Activated T-cell treated with anti-CD3 and anti-CD28 coated beads, Interleukin-2, amount 50 U/mL, for 4 hours (primary cell): Measurements from ENCODE around the gene ALOXE3. TPM values are rescaled to one million over a fixed set of nuclear protein-coding genes. Genes with fewer than 3 reads are reported as not detected.

Experiments
- ATAC-seq, 2 donors: fragments of 200-7000 bp; cut with Tn5 transposase; one replicate each; pipeline ENCODE4 v1.10.0; 2021
- DNase-seq: peaks from one replicate; pipeline ENCODE4 v3.0.0-alpha.2; 2020
- H3K27me3 Mint-ChIP-seq: one replicate; pipeline ENCODE4 v1.8.0; 2021; ENCODE audit warnings: low read depth, mixed read lengths
- H3K36me3 Mint-ChIP-seq: one replicate; pipeline ENCODE4 v1.8.0; 2022; ENCODE audit warnings: mixed read lengths; ENCODE audit not compliant: insufficient read depth
- H3K4me1 Mint-ChIP-seq: one replicate; pipeline ENCODE4 v1.8.0; 2021; ENCODE audit warnings: low read depth, mixed read lengths
- H3K4me3 Mint-ChIP-seq: one replicate; pipeline ENCODE4 v1.8.0; 2021; ENCODE audit warnings: mild to moderate bottlenecking, moderate library complexity, mixed read lengths
- H3K9me3 Mint-ChIP-seq: one replicate; pipeline ENCODE4 v1.8.0; 2021; ENCODE audit warnings: mixed read lengths
- total RNA-seq, 3 donors: library from RNA; stranded (reverse); gene quantifications; one replicate each; pipeline ENCODE4 v1.2.1, GENCODE V29; 2021

Gene ALOXE3
- not detected for total RNA-seq

DNA sequence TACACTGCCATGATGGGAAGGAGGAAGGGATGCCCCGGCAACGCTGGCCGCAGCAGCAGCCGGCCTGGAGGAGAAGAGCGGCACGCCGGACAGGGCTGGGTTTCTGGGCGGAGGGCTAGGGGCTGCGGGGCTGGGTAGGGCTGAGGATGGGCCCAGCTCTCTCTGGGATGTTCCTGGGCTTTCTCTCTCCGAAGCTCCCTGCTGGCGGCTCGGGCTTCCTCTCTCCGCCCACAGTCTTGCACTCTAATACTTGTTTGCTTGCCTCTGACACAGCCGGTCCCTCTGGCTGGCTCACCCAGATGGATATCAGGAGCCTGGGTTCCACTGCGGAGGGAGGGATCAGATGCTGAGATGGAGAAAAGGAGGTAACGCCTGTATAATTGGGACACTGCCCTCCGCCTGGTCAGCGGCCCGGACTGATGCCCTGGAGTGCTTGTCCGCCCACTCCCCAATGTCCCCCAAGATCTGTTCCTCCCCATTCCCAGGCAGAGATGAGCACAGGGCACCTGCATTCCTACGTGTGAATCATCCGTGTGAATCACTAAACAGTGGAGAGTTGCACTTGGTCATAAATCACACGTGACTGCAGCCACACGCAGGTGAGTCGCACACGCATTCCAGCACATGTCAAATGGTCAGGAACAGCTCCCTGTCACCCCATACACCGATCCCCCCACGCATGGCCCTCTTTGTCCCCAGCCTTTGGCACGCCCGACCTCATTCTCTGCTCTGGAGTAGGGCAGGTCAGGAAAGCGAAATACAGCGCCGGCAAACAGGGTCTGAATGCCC is at the start of gene ALOXE3:
Gene ALOXE3, minus strand, starts transcription at position 535 of the 789 bp plus-strand sequence. Its CDS starts 524 bp downstream, at position 11.
- H3K9me3 Mint-ChIP-seq, result no peaks in the 10 kb centered on the region
- DNase-seq (peak; percentile 25), ATAC-seq (peak; percentile 4 to 10)
- H3K4me1 Mint-ChIP-seq, result peaks cover 44% of the 10 kb centered on the region
- H3K36me3 Mint-ChIP-seq, result no peaks in the 10 kb centered on the region
- peaks cover 51% of the 10 kb centered on the region for H3K27me3 Mint-ChIP-seq
- peak within 1 kb of the TSS; percentile 92 for H3K4me3 Mint-ChIP-seq

DNA sequence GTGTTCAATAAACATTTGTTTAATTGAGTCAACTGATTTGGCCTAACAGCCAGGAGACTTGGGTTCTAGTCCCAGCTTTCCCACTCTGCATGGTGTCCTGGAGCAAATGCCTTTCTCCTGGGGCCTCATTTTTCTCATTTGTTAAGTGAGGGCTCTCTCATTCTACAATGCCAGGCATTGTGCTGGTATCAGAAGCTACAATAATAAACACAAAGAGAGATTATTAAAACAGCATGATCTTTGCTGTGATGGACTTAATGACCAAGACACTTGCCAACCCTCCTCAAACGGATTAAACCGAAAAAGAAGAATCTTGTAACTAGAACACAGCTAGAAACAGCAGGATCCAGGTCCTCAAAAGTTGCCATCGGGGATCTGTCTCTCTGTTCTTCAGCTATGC is 49.2 kb upstream of the ALOXE3 start:
- Mint-ChIP-seq H3K4me3 (no peak overlapping the region), H3K36me3 (no peaks in the 10 kb centered on the region), H3K9me3 (no peaks in the 10 kb centered on the region), H3K4me1 (peaks cover 26% of the 10 kb centered on the region), H3K27me3 (no peaks in the 10 kb centered on the region)
- DNase-seq (no peak), ATAC-seq (no peak)

DNA sequence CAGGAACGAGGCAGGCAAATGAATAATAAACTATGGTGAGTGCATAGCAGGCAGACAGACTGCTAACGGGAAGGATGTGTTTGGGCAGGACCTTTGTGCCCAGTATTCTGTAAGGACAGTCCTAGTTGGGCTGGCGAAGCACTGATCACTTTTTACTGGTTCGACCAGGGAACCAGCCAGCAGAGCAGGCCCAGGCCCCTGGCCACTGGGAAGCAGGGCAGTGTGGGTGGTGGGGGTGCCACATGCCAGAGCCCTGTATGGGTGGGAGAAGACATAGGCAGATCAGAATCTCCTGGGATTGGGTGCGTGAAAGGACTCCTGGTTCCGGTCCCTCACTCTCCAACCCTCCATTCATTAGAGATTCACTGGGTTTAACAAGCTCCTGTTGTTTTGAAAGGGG is 48.4 kb upstream of the ALOXE3 start:
- no peak for DNase-seq
- no peak for ATAC-seq
- peaks cover 1% of the 10 kb centered on the region for H3K36me3 Mint-ChIP-seq
- H3K4me3 Mint-ChIP-seq, result no peak overlapping the region
- no peaks in the 10 kb centered on the region for H3K9me3 Mint-ChIP-seq
- no peaks in the 10 kb centered on the region for H3K27me3 Mint-ChIP-seq
- peaks cover 27% of the 10 kb centered on the region for H3K4me1 Mint-ChIP-seq

DNA sequence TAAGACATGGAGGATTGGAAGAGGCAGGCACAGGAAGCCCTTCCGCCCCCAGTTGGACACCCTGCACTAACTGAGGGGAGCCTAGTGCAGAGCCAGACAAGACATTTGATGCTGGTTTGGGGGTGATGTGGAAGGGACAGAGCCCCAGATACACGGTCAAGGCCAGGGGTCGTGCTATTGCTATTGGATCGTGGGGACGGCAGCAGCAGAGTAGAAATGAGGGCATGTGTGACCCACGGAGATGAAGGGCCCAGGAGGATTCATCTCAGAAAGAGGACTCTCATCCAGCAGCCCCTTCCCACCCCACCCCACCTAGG is 46.5 kb upstream of the ALOXE3 start:
- Mint-ChIP-seq H3K36me3 (peaks cover 16% of the 10 kb centered on the region), H3K4me1 (peaks cover 42% of the 10 kb centered on the region), H3K4me3 (peak overlapping the region; percentile 83), H3K9me3 (no peaks in the 10 kb centered on the region), H3K27me3 (no peaks in the 10 kb centered on the region)
- ATAC-seq, result no peak
- no peak for DNase-seq

DNA sequence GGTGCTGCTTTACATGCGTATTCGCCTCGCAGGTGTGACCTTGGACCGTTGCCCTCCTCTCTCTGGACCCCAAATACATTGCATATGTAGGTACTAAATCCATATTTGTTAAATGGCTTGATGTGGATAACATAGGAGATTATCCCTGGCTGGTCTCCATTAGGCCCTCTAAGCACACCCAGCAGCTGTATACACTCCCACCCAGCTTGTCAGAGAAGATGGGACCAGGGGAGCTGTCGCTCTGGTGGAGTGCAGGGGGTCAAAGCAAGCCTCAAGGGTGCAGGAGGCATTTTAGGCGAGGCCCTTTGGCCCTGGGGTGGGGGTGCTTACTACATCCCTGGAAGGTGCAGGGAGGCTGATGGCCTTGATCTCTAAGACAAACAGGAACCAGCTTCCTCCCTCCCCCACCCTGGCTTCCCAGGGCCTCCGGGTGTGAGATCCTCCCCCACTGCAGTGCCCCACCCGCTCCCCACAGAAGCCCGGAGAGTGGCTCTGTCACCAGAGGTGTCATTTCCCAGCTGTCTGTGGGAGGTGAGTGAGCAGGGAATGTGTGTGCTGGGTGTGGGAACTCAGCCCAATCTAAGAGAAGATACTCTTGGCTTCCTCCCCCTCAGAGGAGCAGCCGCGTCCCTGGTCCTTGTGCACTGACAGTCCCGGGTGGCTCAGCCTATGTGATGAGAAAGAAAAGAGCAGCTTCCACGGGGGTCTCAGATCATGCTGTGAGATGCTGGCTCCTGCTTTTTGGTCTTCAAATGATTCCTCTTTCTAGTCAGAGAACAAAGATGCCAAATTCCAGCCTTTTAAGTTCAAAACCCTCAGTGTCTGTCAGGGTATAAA is 45.9 kb upstream of the ALOXE3 start:
- H3K36me3 Mint-ChIP-seq, result peaks cover 16% of the 10 kb centered on the region
- H3K4me1 Mint-ChIP-seq, result peaks cover 48% of the 10 kb centered on the region
- peak overlapping the region; percentile 83 for H3K4me3 Mint-ChIP-seq
- ATAC-seq (peak; percentile 56 to 57), DNase-seq (peak; percentile 47)
- no peaks in the 10 kb centered on the region for H3K27me3 Mint-ChIP-seq
- H3K9me3 Mint-ChIP-seq, result no peaks in the 10 kb centered on the region

DNA sequence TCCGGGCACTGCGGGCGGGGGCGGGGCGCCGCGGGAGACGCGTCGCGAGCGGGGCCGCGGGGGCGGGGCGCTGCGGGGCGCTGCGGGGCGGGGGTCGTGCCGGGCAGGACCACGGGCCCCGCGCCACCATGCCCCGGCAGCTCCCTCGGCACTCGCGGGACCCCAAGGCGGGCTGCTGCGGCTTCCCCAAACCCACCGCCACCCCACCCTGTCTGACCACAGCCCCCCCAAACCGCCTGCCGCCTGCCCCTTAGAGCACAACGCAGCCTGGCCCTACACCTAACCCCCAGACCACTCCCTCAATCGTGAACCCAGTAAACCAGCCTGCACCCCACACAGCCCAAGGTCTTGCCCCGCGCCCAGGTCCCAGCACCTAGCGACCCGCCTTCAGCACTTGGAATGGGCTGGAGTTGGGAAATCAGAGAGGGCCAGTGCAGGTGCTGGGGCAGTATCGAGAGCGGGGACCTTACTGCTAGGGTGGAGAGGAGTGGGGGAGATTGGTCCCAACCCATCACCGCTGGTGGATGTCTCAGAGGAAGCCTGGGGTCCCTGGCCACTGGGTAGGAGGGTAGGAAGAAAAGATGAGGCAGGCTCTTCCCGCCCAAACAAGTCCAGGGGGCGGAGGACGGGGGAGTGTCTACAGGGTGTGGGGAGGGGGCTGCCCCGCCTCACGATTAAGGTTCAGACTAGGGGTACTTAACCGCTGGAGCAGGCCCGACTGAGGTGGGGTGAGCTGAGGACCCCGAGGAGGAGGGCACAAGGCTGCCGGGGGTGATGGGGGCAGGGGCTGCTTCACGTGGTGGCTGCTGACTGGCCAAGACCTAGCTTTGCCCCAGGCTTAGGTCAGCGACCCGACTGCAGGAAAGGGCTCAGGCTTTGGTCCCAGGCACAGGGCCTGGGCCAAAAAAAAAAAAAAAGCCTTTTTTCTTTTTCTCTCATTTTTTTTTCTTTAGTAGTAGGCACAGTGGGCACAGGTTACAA is 45.0 kb upstream of the ALOXE3 start:
- peaks cover 21% of the 10 kb centered on the region for H3K36me3 Mint-ChIP-seq
- no peaks in the 10 kb centered on the region for H3K9me3 Mint-ChIP-seq
- H3K27me3 Mint-ChIP-seq, result no peaks in the 10 kb centered on the region
- DNase-seq (no peak), ATAC-seq (peak; percentile 10 to 14)
- H3K4me1 Mint-ChIP-seq, result peaks cover 55% of the 10 kb centered on the region
- peak overlapping the region; percentile 83 for H3K4me3 Mint-ChIP-seq

DNA sequence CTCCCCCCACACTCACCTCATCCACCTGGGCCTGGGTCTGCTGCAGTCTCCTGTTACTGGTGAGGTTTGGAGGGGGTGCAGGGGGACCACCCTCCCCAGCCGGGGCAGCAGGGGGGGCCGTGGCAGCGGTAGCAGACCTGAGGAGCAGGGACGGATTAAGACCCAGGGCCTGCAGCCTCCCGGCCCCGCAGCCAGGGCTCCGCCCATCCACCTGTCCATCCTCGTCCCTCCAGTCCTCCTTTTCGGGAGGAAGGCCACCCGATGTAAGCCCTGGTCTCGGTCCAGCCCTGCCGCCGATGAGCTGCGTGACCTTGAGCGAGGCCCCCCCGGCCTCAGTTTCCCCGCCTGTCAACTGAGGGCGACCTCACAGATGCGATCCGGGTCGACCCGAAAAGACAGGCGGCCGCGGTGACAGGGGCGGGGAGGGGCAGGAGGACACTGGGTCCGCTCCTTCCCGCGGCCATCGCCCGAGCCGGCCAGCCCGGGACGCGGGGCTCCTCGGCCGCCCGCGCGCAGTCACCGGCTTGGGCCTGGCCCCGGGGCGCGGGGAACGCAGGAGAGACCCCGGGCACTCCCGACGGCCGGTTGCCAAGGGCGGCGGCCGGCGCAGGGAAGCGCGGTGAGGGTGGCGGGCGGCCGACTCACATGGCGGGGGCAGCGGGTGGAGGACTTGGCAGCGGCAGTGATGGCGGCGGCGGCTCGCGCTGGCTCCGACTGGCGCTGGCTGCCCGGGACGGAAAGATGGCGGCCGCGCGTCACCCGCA is 44.1 kb upstream of the ALOXE3 start, which contains the start of gene VAMP2:
Gene VAMP2, minus strand, starts transcription at position 716 of the 764 bp plus-strand sequence. Its CDS starts 69 bp downstream, at position 647.
- Mint-ChIP-seq H3K4me3 (peak within 1 kb of the TSS; percentile 88), H3K36me3 (peaks cover 21% of the 10 kb centered on the region), H3K27me3 (no peaks in the 10 kb centered on the region), H3K9me3 (no peaks in the 10 kb centered on the region), H3K4me1 (peaks cover 56% of the 10 kb centered on the region)
- DNase-seq (peak; percentile 77), ATAC-seq (peak; percentile 70 to 74)

DNA sequence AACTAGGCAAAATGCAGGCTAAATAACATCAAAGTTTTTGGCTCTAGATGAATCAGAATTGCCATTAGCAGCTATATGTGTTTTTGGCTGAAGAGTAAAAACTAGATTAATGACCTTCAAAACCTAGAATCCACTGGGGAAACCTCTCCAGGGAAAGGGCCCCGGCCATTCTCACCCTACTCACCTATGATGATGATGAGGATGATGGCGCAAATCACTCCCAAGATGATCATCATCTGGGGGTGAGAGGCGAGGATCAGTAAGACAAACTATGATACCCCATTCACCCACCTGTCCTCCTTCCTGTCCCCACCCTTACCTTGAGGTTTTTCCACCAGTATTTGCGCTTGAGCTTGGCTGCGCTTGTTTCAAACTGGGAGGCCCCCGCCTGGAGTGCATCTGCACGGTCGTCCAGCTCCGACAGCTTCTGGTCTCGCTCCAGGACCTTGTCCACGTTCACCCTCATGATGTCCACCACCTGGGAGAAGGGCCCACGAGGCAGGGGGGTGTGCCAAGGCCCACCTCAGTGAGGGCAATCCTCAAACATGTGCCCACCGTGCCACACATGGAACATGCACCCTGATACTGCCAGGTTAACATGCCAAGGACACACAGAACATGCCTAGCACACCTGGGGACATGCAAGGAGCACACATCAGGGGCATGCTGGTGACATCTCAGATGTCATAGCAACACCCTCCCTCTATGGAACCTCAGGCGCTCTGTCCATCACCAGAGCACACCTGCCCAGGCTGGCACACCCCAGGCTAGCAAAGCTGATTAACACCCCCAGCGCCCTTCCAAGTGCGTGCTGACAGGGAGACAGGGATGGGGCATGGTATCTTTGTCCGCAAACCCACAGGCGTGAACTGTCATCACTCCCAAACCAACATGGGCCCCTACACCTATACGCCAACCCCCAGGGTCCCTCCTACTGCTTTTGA is 43.2 kb upstream of the ALOXE3 start:
- H3K4me1 Mint-ChIP-seq, result peaks cover 56% of the 10 kb centered on the region
- H3K36me3 Mint-ChIP-seq, result peaks cover 21% of the 10 kb centered on the region
- no peaks in the 10 kb centered on the region for H3K9me3 Mint-ChIP-seq
- ATAC-seq (peak; percentile 5 to 8), DNase-seq (no peak)
- peak overlapping the region; percentile 88 for H3K4me3 Mint-ChIP-seq
- H3K27me3 Mint-ChIP-seq, result no peaks in the 10 kb centered on the region

DNA sequence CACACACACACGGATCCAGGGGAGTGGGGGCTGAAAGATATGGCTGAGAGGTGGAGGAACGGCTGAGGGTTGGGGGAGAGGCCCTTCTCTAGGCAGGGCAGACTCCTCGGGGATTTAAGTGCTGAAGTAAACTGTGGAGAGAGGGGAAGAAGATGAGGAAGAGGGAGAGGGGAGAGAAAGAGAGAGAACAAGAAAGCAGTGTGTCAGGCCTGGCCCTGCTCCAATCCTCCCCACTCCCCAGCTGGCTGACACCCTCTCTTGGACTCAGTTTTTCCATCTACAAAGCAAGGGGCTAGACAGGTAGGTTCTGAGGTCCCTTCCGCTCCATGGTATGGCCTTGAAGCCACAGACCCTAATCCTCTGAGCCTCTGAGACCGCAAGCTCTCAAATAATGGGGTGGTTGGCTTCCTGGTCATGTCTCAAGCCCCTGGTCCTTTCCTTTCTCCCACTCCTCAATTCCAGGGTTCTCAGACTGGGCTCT is 42.5 kb upstream of the ALOXE3 start:
- H3K4me3 Mint-ChIP-seq, result peak overlapping the region; percentile 88
- ATAC-seq, result no peak
- no peaks in the 10 kb centered on the region for H3K9me3 Mint-ChIP-seq
- H3K4me1 Mint-ChIP-seq, result peaks cover 56% of the 10 kb centered on the region
- H3K27me3 Mint-ChIP-seq, result no peaks in the 10 kb centered on the region
- no peak for DNase-seq
- peaks cover 21% of the 10 kb centered on the region for H3K36me3 Mint-ChIP-seq

DNA sequence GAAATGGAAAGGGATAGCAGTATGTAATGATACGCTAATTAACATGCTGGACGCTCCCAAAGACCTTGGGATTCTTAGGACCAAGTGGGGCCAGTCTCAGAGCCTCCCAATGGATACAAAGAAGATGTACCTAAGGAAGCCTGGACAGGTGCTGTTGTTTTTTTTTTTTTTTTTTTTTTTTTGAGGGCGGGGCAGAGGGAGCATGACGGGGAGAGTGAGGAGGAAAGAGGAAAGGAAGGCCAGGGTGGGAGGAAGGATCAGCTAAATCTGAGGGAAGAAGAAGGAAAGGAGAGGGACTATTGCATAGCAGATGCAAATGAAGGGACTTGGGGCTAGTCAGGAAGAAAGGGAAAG is 41.9 kb upstream of the ALOXE3 start:
- H3K9me3 Mint-ChIP-seq, result no peaks in the 10 kb centered on the region

DNA sequence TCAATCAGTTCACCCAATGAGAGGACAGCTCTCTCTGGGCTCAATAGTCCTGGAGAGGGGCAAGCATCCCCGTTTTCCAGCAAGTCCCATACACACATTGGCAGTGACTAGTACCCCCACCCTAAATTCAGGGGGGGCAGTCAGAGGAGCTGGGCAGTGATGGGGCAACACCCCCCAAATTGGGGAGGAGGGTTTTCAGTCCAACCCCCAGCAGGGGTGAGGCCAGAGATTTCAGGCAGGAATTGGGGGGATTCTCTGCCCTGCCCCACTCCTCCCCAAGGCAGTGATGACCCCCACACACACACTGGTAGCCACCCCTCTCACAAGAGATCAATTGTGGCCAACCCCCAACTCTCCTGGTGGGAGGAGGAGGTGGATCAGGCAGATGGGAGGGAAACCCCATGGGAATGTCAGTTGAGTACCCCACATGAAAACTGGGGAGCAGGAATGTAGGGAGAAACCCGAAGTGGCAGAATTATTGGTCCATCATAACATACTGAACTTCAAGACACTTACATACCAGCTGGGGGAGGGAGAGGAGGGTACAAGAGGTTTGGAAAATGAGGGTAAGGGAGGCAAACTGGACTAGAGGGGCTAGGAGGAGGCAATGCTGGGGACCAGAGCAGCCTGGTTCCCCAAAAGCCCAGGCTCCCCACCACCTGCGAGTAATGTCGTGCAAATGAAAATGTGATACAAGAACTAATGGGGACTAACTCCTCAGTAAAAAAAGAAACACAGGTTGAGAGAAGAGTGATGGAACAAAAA is 41.3 kb upstream of the ALOXE3 start:
- peaks cover 50% of the 10 kb centered on the region for H3K4me1 Mint-ChIP-seq
- H3K4me3 Mint-ChIP-seq, result peak overlapping the region; percentile 58
- ATAC-seq (no peak), DNase-seq (no peak)
- H3K27me3 Mint-ChIP-seq, result no peaks in the 10 kb centered on the region
- peaks cover 21% of the 10 kb centered on the region for H3K36me3 Mint-ChIP-seq
- H3K9me3 Mint-ChIP-seq, result no peaks in the 10 kb centered on the region

More for the DNA sequence above, 41.9 kb upstream of the ALOXE3 start:
- H3K27me3 Mint-ChIP-seq, result no peaks in the 10 kb centered on the region
- peak overlapping the region; percentile 57 for H3K4me3 Mint-ChIP-seq
- no peak for ATAC-seq
- peaks cover 56% of the 10 kb centered on the region for H3K4me1 Mint-ChIP-seq
- H3K36me3 Mint-ChIP-seq, result peaks cover 21% of the 10 kb centered on the region
- no peak for DNase-seq

DNA sequence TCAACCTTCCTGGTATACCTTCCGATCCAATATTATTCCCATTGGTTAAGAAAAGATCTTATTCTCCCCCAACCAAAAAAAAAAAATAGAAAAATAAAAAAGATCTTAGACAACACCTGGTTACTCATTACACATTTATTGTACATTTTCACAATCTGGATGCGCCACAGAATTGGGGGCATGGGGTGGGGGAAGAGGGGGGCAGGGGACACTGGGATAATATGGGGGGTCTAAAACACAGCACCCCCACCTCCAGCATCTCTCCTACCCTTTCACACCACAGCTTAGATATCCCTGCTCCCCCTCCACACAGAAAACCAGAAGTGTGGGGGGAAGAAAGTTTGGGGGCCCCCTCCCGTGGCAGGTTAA is 40.7 kb upstream of the ALOXE3 start:
- Mint-ChIP-seq H3K27me3 (no peaks in the 10 kb centered on the region), H3K9me3 (no peaks in the 10 kb centered on the region), H3K4me1 (peaks cover 45% of the 10 kb centered on the region), H3K36me3 (peaks cover 21% of the 10 kb centered on the region), H3K4me3 (peak overlapping the region; percentile 68)
- no peak for DNase-seq
- no peak for ATAC-seq
